MM.1S (cell line): ENCODE results near the gene CIB2.

ENCODE experiments used
- DNase-seq: peaks from one replicate; pipeline ENCODE4 v3.0.0-alpha.2; 2015
- H2AFZ ChIP-seq: fragments of 300-600 bp; sonication (generic); 2 replicates; pipeline ENCODE4 v1.6.0; 2016; ENCODE audit warnings: antibody characterized with exemption, low read length
- H3F3A ChIP-seq: fragments of 300-600 bp; sonication (generic); 2 replicates; pipeline ENCODE4 v1.6.1; 2016; ENCODE audit warnings: mild to moderate bottlenecking, antibody characterized with exemption, low read length, moderate library complexity, mixed read lengths; ENCODE audit not compliant: insufficient read depth
- H3K27ac ChIP-seq: fragments of 300-600 bp; sonication (generic); 2 replicates; pipeline ENCODE4 v1.5.1; 2016; ENCODE audit warnings: mild to moderate bottlenecking, low read length
- H3K27me3 ChIP-seq: fragments of 300-600 bp; sonication (generic); replicated peaks from 2 replicates; pipeline ENCODE4 v1.6.0; 2016; ENCODE audit warnings: low read length; ENCODE audit not compliant: insufficient read depth
- H3K36me3 ChIP-seq: fragments of 300-600 bp; sonication (generic); replicated peaks from 2 replicates; pipeline ENCODE4 v1.6.1; 2016; ENCODE audit warnings: mild to moderate bottlenecking, low read length, mixed read lengths; ENCODE audit not compliant: insufficient read depth
- H3K4me1 ChIP-seq: fragments of 300-600 bp; sonication (generic); 2 replicates; pipeline ENCODE4 v1.6.1; 2016; ENCODE audit warnings: low read length, mixed read lengths
- H3K4me2 ChIP-seq: fragments of 300-600 bp; sonication (generic); 2 replicates; pipeline ENCODE4 v1.6.0; 2016; ENCODE audit warnings: low read depth, low read length
- H3K4me3 ChIP-seq: fragments of 300-600 bp; sonication (generic); 2 replicates; pipeline ENCODE4 v1.5.1; 2016; ENCODE audit warnings: low read length, mixed read lengths
- H3K79me2 ChIP-seq: fragments of 300-600 bp; sonication (generic); 2 replicates; pipeline ENCODE4 v1.6.1; 2016; ENCODE audit warnings: mixed run types, low read length, mixed read lengths
- H3K9ac ChIP-seq: fragments of 300-600 bp; sonication (generic); 2 replicates; pipeline ENCODE4 v1.6.1; 2016; ENCODE audit warnings: low read length, mixed read lengths
- H3K9me2 ChIP-seq: fragments of 300-600 bp; sonication (generic); replicated peaks from 2 replicates; pipeline ENCODE4 v1.6.1; 2016; ENCODE audit warnings: mild to moderate bottlenecking, low read length, mixed read lengths; ENCODE audit not compliant: insufficient read depth
- H3K9me3 ChIP-seq: fragments of 300-600 bp; sonication (generic); replicated peaks from 2 replicates; pipeline ENCODE4 v1.6.1; 2016; ENCODE audit warnings: mild to moderate bottlenecking, low read length, mixed read lengths; ENCODE audit not compliant: insufficient read depth
- H4K20me1 ChIP-seq: fragments of 300-600 bp; sonication (generic); 2 replicates; pipeline ENCODE4 v1.6.1; 2016; ENCODE audit warnings: mild to moderate bottlenecking, low read length, moderate library complexity, mixed read lengths; ENCODE audit not compliant: insufficient read depth
- EZH2 ChIP-seq: fragments of 300-600 bp; sonication (generic); optimal IDR thresholded peaks from 2 replicates; pipeline ENCODE3; 2017; ENCODE audit warnings: low read depth, mild to moderate bottlenecking, antibody characterized with exemption, low read length, mixed read lengths
- EZH2phosphoT487 ChIP-seq: fragments of 300-600 bp; sonication (generic); IDR thresholded peaks from 2 replicates; pipeline ENCODE4 v1.6.1; 2018; ENCODE audit warnings: antibody characterized with exemption, low read length
- TF ChIP-seq, protein P1 (sequence below): fragments of 300-600 bp; sonication (generic); IDR thresholded peaks from 2 replicates; pipeline ENCODE4 v1.5.1; 2016; ENCODE audit warnings: antibody characterized with exemption, low read length, mixed read lengths

The CIB2 gene

DNA sequence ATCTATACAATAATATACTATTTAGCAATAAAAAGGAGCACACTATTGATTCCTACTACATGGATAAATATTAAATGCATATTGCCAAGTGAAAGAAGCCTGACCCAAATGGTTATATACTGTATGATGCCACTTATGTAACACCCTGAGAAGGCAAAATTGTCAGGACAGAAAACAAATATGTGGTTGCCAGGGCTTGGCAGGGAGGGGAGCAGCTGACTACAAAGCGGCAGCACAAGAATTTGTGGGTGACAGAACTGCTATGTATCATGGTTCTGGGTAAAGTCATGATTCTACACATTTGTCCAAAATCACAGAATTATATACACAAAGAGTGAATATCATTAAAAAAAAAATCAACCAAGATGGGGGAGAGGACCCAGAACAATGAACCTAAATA lies 76.3 kb downstream of the CIB2 start:
- Histone ChIP-seq H3K4me2 (no peak overlapping the region), H3F3A (peaks cover 24% of the 10 kb centered on the region), H3K36me3 (0 out of 2 replicates have a peak, but pooled peaks cover 3% of the 10 kb centered on the region), H3K9me3 (no peaks in the 10 kb centered on the region), H3K27ac (no peak overlapping the region), H4K20me1 (no peaks in the 10 kb centered on the region), H3K9ac (no peak overlapping the region), H2AFZ (no peak overlapping the region), H3K9me2 (no peaks in the 10 kb centered on the region), H3K4me1 (peaks cover 62% of the 10 kb centered on the region), H3K27me3 (no peaks in the 10 kb centered on the region), H3K4me3 (no peak overlapping the region), H3K79me2 (peaks cover 60% of the 10 kb centered on the region)
- DNase-seq, result no peak
- TF ChIP-seq EZH2 (no peak), EZH2phosphoT487 (no peak)
- TF ChIP-seq, protein P1, sequence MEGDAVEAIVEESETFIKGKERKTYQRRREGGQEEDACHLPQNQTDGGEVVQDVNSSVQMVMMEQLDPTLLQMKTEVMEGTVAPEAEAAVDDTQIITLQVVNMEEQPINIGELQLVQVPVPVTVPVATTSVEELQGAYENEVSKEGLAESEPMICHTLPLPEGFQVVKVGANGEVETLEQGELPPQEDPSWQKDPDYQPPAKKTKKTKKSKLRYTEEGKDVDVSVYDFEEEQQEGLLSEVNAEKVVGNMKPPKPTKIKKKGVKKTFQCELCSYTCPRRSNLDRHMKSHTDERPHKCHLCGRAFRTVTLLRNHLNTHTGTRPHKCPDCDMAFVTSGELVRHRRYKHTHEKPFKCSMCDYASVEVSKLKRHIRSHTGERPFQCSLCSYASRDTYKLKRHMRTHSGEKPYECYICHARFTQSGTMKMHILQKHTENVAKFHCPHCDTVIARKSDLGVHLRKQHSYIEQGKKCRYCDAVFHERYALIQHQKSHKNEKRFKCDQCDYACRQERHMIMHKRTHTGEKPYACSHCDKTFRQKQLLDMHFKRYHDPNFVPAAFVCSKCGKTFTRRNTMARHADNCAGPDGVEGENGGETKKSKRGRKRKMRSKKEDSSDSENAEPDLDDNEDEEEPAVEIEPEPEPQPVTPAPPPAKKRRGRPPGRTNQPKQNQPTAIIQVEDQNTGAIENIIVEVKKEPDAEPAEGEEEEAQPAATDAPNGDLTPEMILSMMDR, result no peak
